ENCODE results near the gene CENPF.

CENPF gene

DNA sequence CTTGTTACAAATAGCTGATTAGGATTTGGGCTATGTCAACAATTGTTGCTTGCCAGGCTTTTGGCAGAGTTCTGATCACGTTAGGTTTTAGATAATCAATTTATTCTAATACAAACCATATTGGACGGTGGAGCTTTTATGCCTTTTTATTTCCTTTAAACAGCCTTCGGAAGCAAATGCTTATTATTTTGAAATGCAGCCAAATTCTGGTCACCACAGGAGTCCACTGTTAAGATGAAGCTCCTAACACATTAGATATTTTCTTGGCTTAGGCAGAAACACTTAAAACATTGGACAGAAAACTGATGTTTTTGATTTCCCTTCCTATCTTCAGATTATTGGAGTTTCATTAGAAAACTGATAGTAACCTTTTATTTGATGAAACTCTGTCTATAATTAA, 82.9 kb downstream of the CENPF start:
- H3K4me3 ChIP-seq (ENCODE audit: low read depth in 1 of 2, low read length in 2 of 2): no peak overlapping the region
- no peak overlapping the region for H3K9ac ChIP-seq (ENCODE audit: low read depth, low read length)
- ATAC-seq (ENCODE audit: insufficient read depth, low read depth) (no peak), DNase-seq (no peak)
- no peaks in the 10 kb centered on the region for H3K36me3 ChIP-seq (ENCODE audit: insufficient read depth, low read length)
- H3K27me3 ChIP-seq (ENCODE audit: insufficient read depth, low read length, poor library complexity): no peaks in the 10 kb centered on the region
- H2AFZ ChIP-seq (ENCODE audit: low read depth, low read length): no peak overlapping the region
- H3K9me3 ChIP-seq (ENCODE audit: insufficient read depth, low read length, severe bottlenecking): no peaks in the 10 kb centered on the region
- no peaks in the 10 kb centered on the region for H4K20me1 ChIP-seq (ENCODE audit: insufficient read depth, low read length)
- H3K27ac ChIP-seq (ENCODE audit: low read length): no peak overlapping the region
- H3K79me2 ChIP-seq (ENCODE audit: insufficient read depth, low read length): no peaks in the 10 kb centered on the region
- H3K4me2 ChIP-seq (ENCODE audit: insufficient read depth, low read length): no peak overlapping the region
- H3K4me1 ChIP-seq (ENCODE audit: insufficient read depth, low read length): no peaks in the 10 kb centered on the region
- TF ChIP-seq EZH2 (IDR thresholded peaks at IDR 0.05; ENCODE audit: borderline replicate concordance, low read depth, low read length, severe bottlenecking): no peak
- TF ChIP-seq, protein P1, sequence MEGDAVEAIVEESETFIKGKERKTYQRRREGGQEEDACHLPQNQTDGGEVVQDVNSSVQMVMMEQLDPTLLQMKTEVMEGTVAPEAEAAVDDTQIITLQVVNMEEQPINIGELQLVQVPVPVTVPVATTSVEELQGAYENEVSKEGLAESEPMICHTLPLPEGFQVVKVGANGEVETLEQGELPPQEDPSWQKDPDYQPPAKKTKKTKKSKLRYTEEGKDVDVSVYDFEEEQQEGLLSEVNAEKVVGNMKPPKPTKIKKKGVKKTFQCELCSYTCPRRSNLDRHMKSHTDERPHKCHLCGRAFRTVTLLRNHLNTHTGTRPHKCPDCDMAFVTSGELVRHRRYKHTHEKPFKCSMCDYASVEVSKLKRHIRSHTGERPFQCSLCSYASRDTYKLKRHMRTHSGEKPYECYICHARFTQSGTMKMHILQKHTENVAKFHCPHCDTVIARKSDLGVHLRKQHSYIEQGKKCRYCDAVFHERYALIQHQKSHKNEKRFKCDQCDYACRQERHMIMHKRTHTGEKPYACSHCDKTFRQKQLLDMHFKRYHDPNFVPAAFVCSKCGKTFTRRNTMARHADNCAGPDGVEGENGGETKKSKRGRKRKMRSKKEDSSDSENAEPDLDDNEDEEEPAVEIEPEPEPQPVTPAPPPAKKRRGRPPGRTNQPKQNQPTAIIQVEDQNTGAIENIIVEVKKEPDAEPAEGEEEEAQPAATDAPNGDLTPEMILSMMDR (IDR thresholded peaks at IDR 0.05; ENCODE audit: borderline replicate concordance, extremely low read depth, low read length, poor library complexity, severe bottlenecking): no peak

DNA sequence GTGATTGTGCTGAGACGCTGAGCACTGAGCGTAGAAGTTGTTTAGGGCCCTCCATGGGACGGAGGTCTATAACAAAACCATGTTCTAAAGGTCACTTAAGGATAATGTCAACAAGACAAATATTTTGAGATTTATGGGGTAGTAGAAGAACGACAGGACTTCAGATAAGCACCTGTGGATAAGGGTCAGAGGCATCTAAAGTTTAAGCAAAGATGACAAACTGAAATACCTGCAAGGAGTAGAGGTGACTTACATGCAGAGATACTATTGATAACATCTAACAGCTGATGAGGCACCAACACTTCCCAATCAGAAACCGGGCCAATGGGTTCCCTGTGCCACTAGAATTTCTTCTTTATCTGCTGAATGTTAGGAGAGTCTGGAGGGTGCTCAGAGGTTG, 83.5 kb downstream of the CENPF start:
- Histone ChIP-seq H2AFZ (ENCODE audit: low read depth, low read length) (no peak overlapping the region), H3K36me3 (ENCODE audit: insufficient read depth, low read length) (no peaks in the 10 kb centered on the region), H3K9me3 (ENCODE audit: insufficient read depth, low read length, severe bottlenecking) (no peaks in the 10 kb centered on the region), H3K4me2 (ENCODE audit: insufficient read depth, low read length) (no peak overlapping the region), H3K4me1 (ENCODE audit: insufficient read depth, low read length) (no peaks in the 10 kb centered on the region), H3K79me2 (ENCODE audit: insufficient read depth, low read length) (no peaks in the 10 kb centered on the region), H4K20me1 (ENCODE audit: insufficient read depth, low read length) (no peaks in the 10 kb centered on the region), H3K27ac (ENCODE audit: low read length) (no peak overlapping the region), H3K9ac (ENCODE audit: low read depth, low read length) (no peak overlapping the region), H3K27me3 (ENCODE audit: insufficient read depth, low read length, poor library complexity) (no peaks in the 10 kb centered on the region), H3K4me3 (ENCODE audit: low read depth in 1 of 2, low read length in 2 of 2) (no peak overlapping the region)
- DNase-seq (no peak), ATAC-seq (ENCODE audit: insufficient read depth, low read depth) (no peak)
- TF ChIP-seq, protein P1 (IDR thresholded peaks at IDR 0.05; ENCODE audit: borderline replicate concordance, extremely low read depth, low read length, poor library complexity, severe bottlenecking): no peak
- no peak for TF ChIP-seq EZH2 (IDR thresholded peaks at IDR 0.05; ENCODE audit: borderline replicate concordance, low read depth, low read length, severe bottlenecking)

DNA sequence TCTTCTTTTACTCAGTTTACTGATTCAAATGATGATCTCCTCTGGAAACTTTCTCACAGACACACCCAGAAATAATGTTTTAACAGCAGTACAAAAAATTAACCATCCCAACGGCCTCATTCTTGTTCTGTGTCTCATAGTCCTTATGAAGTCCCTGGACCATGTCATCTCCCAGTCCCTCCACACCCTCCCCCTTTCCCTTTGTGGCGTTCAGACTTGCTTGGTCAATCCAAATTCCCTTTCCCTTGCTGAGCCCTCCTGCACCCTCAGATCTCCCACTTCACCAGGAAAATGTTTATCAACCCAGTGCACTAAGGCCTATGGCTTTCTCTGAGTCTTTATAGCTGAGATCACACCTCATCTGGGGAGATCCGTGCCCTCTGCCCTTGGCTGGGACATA, 85.9 kb downstream of the CENPF start:
- Histone ChIP-seq H3K36me3 (ENCODE audit: insufficient read depth, low read length) (no peaks in the 10 kb centered on the region), H3K27me3 (ENCODE audit: insufficient read depth, low read length, poor library complexity) (no peaks in the 10 kb centered on the region), H3K4me2 (ENCODE audit: insufficient read depth, low read length) (no peak overlapping the region), H2AFZ (ENCODE audit: low read depth, low read length) (no peak overlapping the region), H3K9me3 (ENCODE audit: insufficient read depth, low read length, severe bottlenecking) (no peaks in the 10 kb centered on the region), H3K9ac (ENCODE audit: low read depth, low read length) (no peak overlapping the region), H3K27ac (ENCODE audit: low read length) (no peak overlapping the region), H3K4me3 (ENCODE audit: low read depth in 1 of 2, low read length in 2 of 2) (no peak overlapping the region), H3K4me1 (ENCODE audit: insufficient read depth, low read length) (no peaks in the 10 kb centered on the region), H4K20me1 (ENCODE audit: insufficient read depth, low read length) (no peaks in the 10 kb centered on the region), H3K79me2 (ENCODE audit: insufficient read depth, low read length) (no peaks in the 10 kb centered on the region)
- no peak for TF ChIP-seq EZH2 (IDR thresholded peaks at IDR 0.05; ENCODE audit: borderline replicate concordance, low read depth, low read length, severe bottlenecking)
- TF ChIP-seq, protein P1 (IDR thresholded peaks at IDR 0.05; ENCODE audit: borderline replicate concordance, extremely low read depth, low read length, poor library complexity, severe bottlenecking): no peak
- no peak for DNase-seq
- no peak for ATAC-seq (ENCODE audit: insufficient read depth, low read depth)

DNA sequence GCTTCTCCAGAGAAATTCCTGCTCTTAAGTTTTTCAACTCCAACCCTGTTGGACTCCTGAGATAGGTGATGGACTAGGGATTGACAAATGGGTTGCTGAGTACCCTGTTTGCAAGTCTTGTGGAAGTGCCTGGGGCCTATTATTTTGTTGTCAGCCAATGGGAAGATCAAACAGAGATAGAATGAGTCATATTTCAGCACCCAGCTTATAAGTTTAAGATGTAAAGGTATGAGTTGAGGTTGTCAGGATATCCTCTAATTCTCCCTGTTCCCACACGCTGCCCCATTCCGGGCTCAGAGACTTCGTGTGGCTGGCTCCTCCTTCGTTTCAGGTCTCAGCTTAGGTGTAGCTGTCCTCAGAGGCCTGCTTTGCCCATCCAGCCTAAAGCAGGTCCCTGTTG, 91.8 kb downstream of the CENPF start:
- Histone ChIP-seq H4K20me1 (ENCODE audit: insufficient read depth, low read length) (no peaks in the 10 kb centered on the region), H3K4me1 (ENCODE audit: insufficient read depth, low read length) (no peaks in the 10 kb centered on the region), H3K9me3 (ENCODE audit: insufficient read depth, low read length, severe bottlenecking) (no peaks in the 10 kb centered on the region), H3K27ac (ENCODE audit: low read length) (no peak overlapping the region), H3K4me3 (ENCODE audit: low read depth in 1 of 2, low read length in 2 of 2) (no peak overlapping the region), H3K9ac (ENCODE audit: low read depth, low read length) (no peak overlapping the region), H3K36me3 (ENCODE audit: insufficient read depth, low read length) (no peaks in the 10 kb centered on the region), H2AFZ (ENCODE audit: low read depth, low read length) (no peak overlapping the region), H3K79me2 (ENCODE audit: insufficient read depth, low read length) (no peaks in the 10 kb centered on the region), H3K27me3 (ENCODE audit: insufficient read depth, low read length, poor library complexity) (no peaks in the 10 kb centered on the region), H3K4me2 (ENCODE audit: insufficient read depth, low read length) (no peak overlapping the region)
- ATAC-seq (ENCODE audit: insufficient read depth, low read depth) (no peak), DNase-seq (no peak)
- no peak for TF ChIP-seq EZH2 (IDR thresholded peaks at IDR 0.05; ENCODE audit: borderline replicate concordance, low read depth, low read length, severe bottlenecking)
- TF ChIP-seq, protein P1 (IDR thresholded peaks at IDR 0.05; ENCODE audit: borderline replicate concordance, extremely low read depth, low read length, poor library complexity, severe bottlenecking): no peak
